Left lobe of liver (tissue), 2 donors: Measurements from ENCODE around the gene ADGRE2. TPM values are rescaled to one million over a fixed set of nuclear protein-coding genes. Genes with fewer than 3 reads are reported as not detected.
"Not testable (repeated sequence)": the region's sequence is repeated elsewhere in the genome, so short reads cannot be mapped to it uniquely, and the experiment has no call there.

ENCODE experiments used
- ATAC-seq: fragments of 200-7000 bp; cut with Tn5 transposase; one replicate; pipeline ENCODE4 v1.9.1; 2020; ENCODE audit warnings: mild to moderate bottlenecking, moderate library complexity
- DNase-seq: peaks from one replicate; pipeline ENCODE4 v3.0.0-alpha.2; 2020; ENCODE audit warnings: low spot score
- total RNA-seq: library from RNA; stranded (reverse); gene quantifications from one replicate; pipeline ENCODE4 v1.2.1, GENCODE V29; 2021
- donor health status: DM: no; HTN: no; CAD: no; lungs with moderate emphysema.
- donor health status: DM: no; HTN: yes; CAD: no.

Gene ADGRE2
- total RNA-seq: 1.6 TPM

DNA sequence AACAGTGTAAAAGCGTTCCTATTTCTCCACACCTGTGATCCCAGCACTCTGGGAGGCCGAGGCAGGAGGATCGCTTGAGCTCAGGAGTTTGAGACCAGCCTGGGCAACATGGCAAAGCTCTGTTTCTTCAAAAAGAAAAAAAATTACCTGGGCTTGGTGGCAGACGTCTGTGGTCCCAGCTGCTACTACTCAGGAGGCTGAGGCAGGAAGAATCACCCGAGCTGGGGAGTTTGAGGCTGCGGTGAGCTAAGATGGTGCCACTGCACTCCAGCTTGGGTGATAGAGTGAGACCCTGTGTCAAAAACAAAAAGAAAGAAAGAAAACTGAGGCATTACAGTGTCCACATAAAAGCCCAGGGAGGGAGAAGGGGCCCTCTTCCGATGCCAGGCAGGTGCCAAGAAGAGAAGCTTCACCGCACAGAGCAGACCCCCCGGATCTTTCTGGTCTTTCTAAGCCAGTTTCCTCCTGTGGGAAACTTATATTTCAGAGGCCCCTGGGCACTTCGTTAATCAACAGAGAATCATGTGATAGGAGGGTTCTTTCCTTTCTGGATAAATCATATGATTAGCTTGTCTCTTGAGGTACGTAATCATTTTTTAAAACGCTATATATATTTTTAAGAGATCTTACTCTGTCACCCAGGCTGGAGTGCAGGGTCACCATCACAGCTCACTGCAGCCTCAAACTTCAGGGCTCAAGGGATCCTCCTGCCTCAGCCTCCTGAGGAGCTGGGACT is at the start of gene ADGRE2:
ADGRE2 (minus strand) TSS at position 451 of the 736 bp plus-strand sequence. CDS start 1,804 bp downstream, outside the sequence.
- not testable (repeated sequence) for ATAC-seq, DNase-seq

DNA sequence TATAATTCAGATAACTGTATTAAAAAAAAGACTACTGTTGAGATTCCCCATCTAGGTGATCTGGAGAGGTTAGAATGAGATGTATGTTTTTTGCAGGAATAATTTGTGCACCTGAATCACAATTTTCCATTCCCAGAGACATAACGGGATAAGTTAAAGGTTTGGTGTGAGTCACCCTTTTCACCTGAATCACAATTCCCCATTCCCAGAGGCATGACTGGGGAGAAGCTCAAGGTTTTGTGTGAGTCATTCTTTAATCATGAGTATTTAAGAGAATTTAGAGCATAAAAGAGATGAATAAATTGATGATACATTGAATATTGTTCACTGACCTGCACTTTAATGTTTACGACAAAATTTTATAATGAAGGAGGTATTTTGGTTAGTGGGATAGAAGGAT is 47.6 kb upstream of the ADGRE2 start:
- ATAC-seq (no peak), DNase-seq (no peak)

GRCh38 chr19:14821937-14822336 is 43.6 kb upstream of the ADGRE2 start:
- no peak for DNase-seq
- no peak for ATAC-seq

DNA sequence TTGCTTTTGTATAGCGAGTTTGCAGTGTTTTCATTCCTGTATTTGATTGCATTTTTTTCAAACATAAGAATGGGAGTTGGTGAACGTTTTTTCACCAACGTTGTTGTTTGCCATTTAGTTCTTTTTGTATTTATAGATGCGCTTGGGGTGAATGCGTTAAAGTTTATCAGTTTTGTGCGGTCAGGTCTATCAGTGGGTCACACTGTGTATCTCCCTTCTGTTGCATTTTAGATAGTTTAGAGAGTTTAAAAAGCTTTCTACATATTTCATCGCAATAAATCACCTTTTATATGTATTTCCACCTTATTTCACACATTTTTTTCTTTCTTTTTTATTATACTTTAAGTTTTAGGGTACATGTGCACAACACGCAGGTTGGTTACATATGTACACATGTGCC is 40.2 kb upstream of the ADGRE2 start:
- DNase-seq (no peak), ATAC-seq (no peak)

- ATAC-seq: no peak
Measured at GRCh38 chr19:14817052-14817451, 38.7 kb upstream of the ADGRE2 start.

GRCh38 chr19:14814982-14815652 is 36.8 kb upstream of the ADGRE2 start:
- ATAC-seq (no peak), DNase-seq (no peak)

More at GRCh38 chr19:14817052-14817451, 38.7 kb upstream of the ADGRE2 start:
- DNase-seq: no peak

- DNase-seq: no peak
- no peak for ATAC-seq
Measured at GRCh38 chr19:14809272-14810057, 31.1 kb upstream of the ADGRE2 start.

DNA sequence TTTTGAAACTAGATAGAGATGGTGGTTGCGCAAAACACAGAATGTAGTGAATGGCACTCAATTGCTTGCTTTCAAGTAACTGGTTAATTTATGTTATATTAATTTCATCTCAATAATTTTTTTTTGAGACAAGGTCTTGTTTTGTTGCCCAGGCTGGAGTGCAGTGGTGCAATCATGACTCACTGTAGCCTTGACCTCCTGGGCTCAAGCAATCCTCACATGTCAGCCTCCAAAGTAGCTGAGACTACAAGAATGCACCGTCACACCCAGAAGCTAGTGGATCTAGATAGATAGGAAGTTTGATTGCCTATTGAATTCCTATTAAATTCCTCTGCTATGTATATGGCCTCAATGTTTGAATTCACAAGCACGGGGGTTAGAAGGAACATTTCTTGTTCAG is 26.4 kb upstream of the ADGRE2 start:
- ATAC-seq: no peak

GRCh38 chr19:14798760-14799159 is 20.4 kb upstream of the ADGRE2 start:
- DNase-seq: no peak
- ATAC-seq: no peak

More for the DNA sequence above, 26.4 kb upstream of the ADGRE2 start:
- DNase-seq: no peak

- no peak for ATAC-seq
- no peak for DNase-seq
Measured at GRCh38 chr19:14796021-14796420, 17.7 kb upstream of the ADGRE2 start.

GRCh38 chr19:14795078-14795721 is 16.8 kb upstream of the ADGRE2 start:
- ATAC-seq (no peak), DNase-seq (no peak)

DNA sequence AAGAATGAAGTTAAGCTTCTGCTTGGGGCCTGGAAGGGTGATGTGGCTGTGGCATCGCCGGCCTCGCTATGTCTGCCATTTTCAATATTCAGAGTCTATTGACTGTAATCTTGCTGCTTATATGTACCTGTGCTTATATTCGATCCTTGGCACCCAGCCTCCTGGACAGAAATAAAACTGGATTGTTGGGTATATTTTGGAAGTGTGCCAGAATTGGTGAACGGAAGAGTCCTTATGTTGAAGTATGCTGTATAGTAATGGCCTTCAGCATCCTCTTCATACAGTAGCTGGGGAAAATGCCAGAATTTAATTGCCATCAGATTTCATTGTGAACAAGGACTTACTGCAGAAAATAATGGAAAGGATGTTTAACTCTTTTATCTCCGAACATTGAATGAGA is 13.9 kb upstream of the ADGRE2 start:
- DNase-seq, ATAC-seq: not testable (repeated sequence)

- peak; percentile 46 for DNase-seq
- ATAC-seq: peak; percentile 60
Measured at GRCh38 chr19:14786421-14786851, 8.1 kb upstream of the ADGRE2 start.

DNA sequence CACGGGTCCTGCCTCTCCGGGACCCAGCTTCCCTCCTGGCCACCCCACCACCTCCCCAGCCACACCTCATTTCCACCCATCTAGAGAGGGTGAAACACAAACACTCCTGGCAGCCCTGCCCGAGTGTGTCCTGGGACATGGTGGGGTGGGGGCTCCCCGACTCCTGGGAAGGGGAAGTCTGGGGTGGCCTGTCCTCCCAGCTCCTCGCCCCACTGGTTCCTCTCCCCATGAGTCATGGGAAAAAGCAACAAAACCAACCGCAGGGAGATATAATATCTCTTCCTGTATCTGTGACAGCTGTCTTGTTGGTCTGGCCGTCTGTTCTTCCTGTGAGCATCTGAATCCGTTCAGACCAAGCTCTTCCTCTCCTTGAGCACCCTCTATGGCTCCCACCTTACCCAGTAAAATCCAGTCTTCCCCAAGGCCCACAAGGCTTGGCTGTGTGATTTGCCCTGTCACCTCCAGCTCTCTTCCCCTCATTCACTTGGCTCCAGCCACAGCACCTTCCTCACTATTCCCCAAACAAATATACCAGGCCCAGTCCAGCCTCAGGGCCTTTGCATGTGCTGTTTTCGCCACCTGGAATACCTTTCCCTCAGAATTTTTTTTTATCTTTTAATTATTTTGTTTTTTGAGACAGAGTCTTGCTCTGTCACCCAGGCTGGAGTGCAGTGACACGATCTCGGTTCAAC is 6.9 kb upstream of the ADGRE2 start:
- peak; percentile 59 for ATAC-seq
- DNase-seq: peak; percentile 46

- DNase-seq (peak; percentile 53), ATAC-seq (peak; percentile 64)
Measured at GRCh38 chr19:14784730-14785101, 6.4 kb upstream of the ADGRE2 start.

DNA sequence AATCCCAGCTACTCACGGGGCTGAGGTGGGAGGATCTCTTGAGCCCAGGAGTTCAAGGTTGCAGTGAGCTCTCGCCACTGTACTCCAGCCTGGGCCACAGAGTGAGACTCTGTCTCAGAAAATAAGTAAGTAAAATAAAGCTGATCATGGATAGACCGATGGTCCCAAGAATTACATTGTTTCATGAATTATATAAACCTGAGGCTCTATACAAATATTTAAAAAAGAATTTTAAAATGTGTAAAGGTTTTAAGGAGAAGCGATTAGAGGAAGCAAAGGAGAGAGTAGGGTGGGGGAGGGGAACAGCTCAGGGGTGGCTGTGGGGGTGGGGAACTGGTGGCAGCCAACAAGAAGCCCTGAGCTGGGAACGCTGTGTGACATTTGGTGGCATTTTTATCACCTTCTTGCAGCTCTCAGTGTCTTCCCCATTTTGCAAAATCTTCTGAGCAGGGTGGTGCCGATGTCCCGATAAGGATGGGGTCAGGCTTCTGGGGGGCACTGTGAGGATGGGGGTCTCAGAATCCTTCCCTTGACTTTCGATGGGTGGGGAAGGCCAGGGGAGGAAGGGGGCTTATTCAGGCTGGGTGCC is 5.1 kb upstream of the ADGRE2 start:
- not testable (repeated sequence) for ATAC-seq, DNase-seq

- DNase-seq (no peak), ATAC-seq (no peak)
Measured at GRCh38 chr19:14782626-14783409, 4.5 kb upstream of the ADGRE2 start.

- DNase-seq, ATAC-seq: not testable (repeated sequence)
Measured at GRCh38 chr19:14781713-14782536, 3.6 kb upstream of the ADGRE2 start.
